ENCODE measurements around the gene AP3S1. TPM values are rescaled to one million over a fixed set of nuclear protein-coding genes. Genes with fewer than 3 reads are reported as not detected.

AP3S1 gene
- total RNA-seq, 4 donors from 2014 or later = 34.9 to 115 (median 70.3) TPM

GRCh38 chr5:115946655-115947054 lies 104.9 kb downstream of the AP3S1 start:
- DNase-seq (ENCODE audit: low spot score in 2 of 2) = no peak
- Histone ChIP-seq H3K4me1 (peaks cover 4% of the 10 kb centered on the region), H3K27me3 (no peaks in the 10 kb centered on the region), H3K27ac (no peak overlapping the region), H3K36me3 (no peaks in the 10 kb centered on the region), H3K9me3 (peaks cover 4% of the 10 kb centered on the region), H3K4me3 (no peak overlapping the region)
- WGBS = 88% methylated on average over 2 of the region's 2 CpGs
- TF ChIP-seq POLR2AphosphoS5 (IDR thresholded peaks at IDR 0.05) = no peak
- TF ChIP-seq, protein P1, sequence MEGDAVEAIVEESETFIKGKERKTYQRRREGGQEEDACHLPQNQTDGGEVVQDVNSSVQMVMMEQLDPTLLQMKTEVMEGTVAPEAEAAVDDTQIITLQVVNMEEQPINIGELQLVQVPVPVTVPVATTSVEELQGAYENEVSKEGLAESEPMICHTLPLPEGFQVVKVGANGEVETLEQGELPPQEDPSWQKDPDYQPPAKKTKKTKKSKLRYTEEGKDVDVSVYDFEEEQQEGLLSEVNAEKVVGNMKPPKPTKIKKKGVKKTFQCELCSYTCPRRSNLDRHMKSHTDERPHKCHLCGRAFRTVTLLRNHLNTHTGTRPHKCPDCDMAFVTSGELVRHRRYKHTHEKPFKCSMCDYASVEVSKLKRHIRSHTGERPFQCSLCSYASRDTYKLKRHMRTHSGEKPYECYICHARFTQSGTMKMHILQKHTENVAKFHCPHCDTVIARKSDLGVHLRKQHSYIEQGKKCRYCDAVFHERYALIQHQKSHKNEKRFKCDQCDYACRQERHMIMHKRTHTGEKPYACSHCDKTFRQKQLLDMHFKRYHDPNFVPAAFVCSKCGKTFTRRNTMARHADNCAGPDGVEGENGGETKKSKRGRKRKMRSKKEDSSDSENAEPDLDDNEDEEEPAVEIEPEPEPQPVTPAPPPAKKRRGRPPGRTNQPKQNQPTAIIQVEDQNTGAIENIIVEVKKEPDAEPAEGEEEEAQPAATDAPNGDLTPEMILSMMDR (IDR thresholded peaks at IDR 0.05) = no peak
- TF ChIP-seq POLR2A (IDR thresholded peaks at IDR 0.05) = no peak
- no peak for TF ChIP-seq EP300 (IDR thresholded peaks at IDR 0.05)

DNA sequence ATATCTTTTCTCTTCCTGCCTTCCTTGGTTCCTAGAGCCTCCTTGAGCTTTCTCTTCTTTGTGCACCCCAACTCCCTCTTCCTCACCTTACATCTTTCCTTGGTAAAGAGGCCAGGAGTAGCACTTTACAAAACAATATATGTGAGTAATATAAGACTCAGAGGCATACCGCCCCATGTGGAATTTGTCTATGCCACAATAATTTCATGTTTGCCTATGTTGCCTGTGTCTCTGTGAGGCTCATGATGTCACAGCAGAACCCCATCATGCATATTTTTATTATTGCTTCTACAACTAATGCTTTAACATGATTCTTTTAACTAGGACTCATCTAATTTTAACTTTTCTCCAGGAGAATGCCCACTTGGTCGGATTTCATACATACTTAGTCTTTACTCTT lies 105.5 kb downstream of the AP3S1 start:
- no peak overlapping the region for H3K27ac ChIP-seq
- DNase-seq (ENCODE audit: low spot score in 2 of 2) = no peak
- TF ChIP-seq POLR2A (IDR thresholded peaks at IDR 0.05) = no peak
- TF ChIP-seq, protein P1 (IDR thresholded peaks at IDR 0.05) = no peak
- no peak for TF ChIP-seq EP300 (IDR thresholded peaks at IDR 0.05)
- no peak for TF ChIP-seq POLR2AphosphoS5 (IDR thresholded peaks at IDR 0.05)
- H3K4me1 ChIP-seq = peaks cover 4% of the 10 kb centered on the region
- WGBS = 96% methylated on average over 2 of the region's 2 CpGs
- H3K9me3 ChIP-seq = peaks cover under 1% of the 10 kb centered on the region
- H3K36me3 ChIP-seq = no peaks in the 10 kb centered on the region
- no peak overlapping the region for H3K4me3 ChIP-seq
- H3K27me3 ChIP-seq = no peaks in the 10 kb centered on the region

- DNase-seq (ENCODE audit: low spot score in 2 of 2) = peak; percentile 75 to 80
- 49% methylated on average over 3 of the region's 3 CpGs for WGBS
Observed at GRCh38 chr5:115948091-115948534, 106.4 kb downstream of the AP3S1 start.

GRCh38 chr5:115949096-115949495 lies 107.4 kb downstream of the AP3S1 start:
- Histone ChIP-seq H3K4me3 (no peak overlapping the region), H3K27me3 (no peaks in the 10 kb centered on the region), H3K27ac (no peak overlapping the region), H3K4me1 (peaks cover 4% of the 10 kb centered on the region), H3K9me3 (no peaks in the 10 kb centered on the region), H3K36me3 (no peaks in the 10 kb centered on the region)
- 90% methylated on average over 1 of the region's 1 CpG for WGBS
- no peak for DNase-seq (ENCODE audit: low spot score in 2 of 2)
- TF ChIP-seq, protein P1 (IDR thresholded peaks at IDR 0.05) = no peak
- TF ChIP-seq POLR2A (IDR thresholded peaks at IDR 0.05) = no peak

More at GRCh38 chr5:115948091-115948534, 106.4 kb downstream of the AP3S1 start:
- H3K27ac ChIP-seq = no peak overlapping the region
- no peaks in the 10 kb centered on the region for H3K9me3 ChIP-seq
- H3K27me3 ChIP-seq = no peaks in the 10 kb centered on the region
- no peaks in the 10 kb centered on the region for H3K36me3 ChIP-seq
- no peak overlapping the region for H3K4me3 ChIP-seq
- TF ChIP-seq EP300 (IDR thresholded peaks at IDR 0.05) = no peak
- TF ChIP-seq POLR2AphosphoS5 (IDR thresholded peaks at IDR 0.05) = peak in 1 of 3 donors; percentile 54
- peaks cover 4% of the 10 kb centered on the region for H3K4me1 ChIP-seq

DNA sequence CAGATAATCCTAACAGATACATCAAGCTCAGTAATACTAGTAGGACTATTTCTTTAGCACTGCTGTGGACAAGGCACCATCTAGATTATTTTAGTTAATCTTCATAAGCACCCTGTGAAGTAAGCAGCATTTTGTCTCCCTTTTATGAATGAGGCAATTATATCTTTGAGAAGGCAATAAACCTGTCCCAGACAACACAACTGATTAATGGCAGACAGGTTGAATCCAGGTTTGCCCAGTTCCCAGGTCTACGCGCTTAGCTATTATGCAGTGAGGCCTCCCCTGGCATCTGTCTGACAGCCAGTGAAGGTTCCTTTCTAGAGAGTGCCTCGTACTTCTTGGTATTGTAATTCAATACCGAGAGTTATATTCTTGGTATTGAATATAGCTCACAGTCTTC lies 110.9 kb downstream of the AP3S1 start:
- WGBS = 37% methylated on average over 4 of the region's 4 CpGs

More for the DNA sequence above, 110.9 kb downstream of the AP3S1 start:
- Histone ChIP-seq H3K27me3 (peaks cover 10% of the 10 kb centered on the region), H3K4me3 (no peak overlapping the region), H3K4me1 (peaks cover 3% of the 10 kb centered on the region), H3K27ac (no peak overlapping the region), H3K9me3 (no peaks in the 10 kb centered on the region), H3K36me3 (no peaks in the 10 kb centered on the region)
- DNase-seq (ENCODE audit: low spot score in 2 of 2) = no peak
- TF ChIP-seq, protein P1 (IDR thresholded peaks at IDR 0.05) = no peak
- no peak for TF ChIP-seq POLR2AphosphoS5 (IDR thresholded peaks at IDR 0.05)
